Ishikawa (cell line): ENCODE measurements around the gene CACNA1C.

Experiments used
- CEBPB ChIP-seq: IDR thresholded peaks from 2 replicates; pipeline ENCODE4 v1.6.1; 2012
- CREB1 ChIP-seq: IDR thresholded peaks from 2 replicates; pipeline ENCODE4 v1.6.1; 2012; ENCODE audit warnings: low read depth
- EGR1 ChIP-seq: IDR thresholded peaks from 2 replicates; pipeline ENCODE4 v1.6.1; 2012
- EP300 ChIP-seq: IDR thresholded peaks from 2 replicates; pipeline ENCODE4 v1.6.1; 2012; ENCODE audit warnings: borderline replicate concordance
- FOXM1 ChIP-seq: IDR thresholded peaks from 2 replicates; pipeline ENCODE4 v1.6.1; 2012; ENCODE audit warnings: low read depth, borderline replicate concordance
- MAX ChIP-seq: IDR thresholded peaks from 2 replicates; pipeline ENCODE4 v1.6.1; 2012
- NFIC ChIP-seq: IDR thresholded peaks from 2 replicates; pipeline ENCODE4 v1.6.1; 2012
- RAD21 ChIP-seq: IDR thresholded peaks from 2 replicates; pipeline ENCODE4 v1.6.1; 2012; ENCODE audit warnings: low read depth
- REST ChIP-seq: IDR thresholded peaks from 2 replicates; pipeline ENCODE4 v1.6.1; 2012; ENCODE audit warnings: low read depth, mild to moderate bottlenecking
- TAF1 ChIP-seq: IDR thresholded peaks from 2 replicates; pipeline ENCODE4 v1.6.1; 2012; ENCODE audit warnings: low read depth, mild to moderate bottlenecking
- TCF12 ChIP-seq: IDR thresholded peaks from 2 replicates; pipeline ENCODE4 v1.6.1; 2012; ENCODE audit warnings: low read depth
- TEAD4 ChIP-seq: IDR thresholded peaks from 2 replicates; pipeline ENCODE4 v1.6.1; 2012
- USF1 ChIP-seq: IDR thresholded peaks from 2 replicates; pipeline ENCODE4 v1.6.1; 2012
- YY1 ChIP-seq: IDR thresholded peaks from 2 replicates; pipeline ENCODE4 v1.6.1; 2012; ENCODE audit warnings: low read depth
- ZBTB7A ChIP-seq: IDR thresholded peaks from 2 replicates; pipeline ENCODE4 v1.6.1; 2012; ENCODE audit warnings: low read depth

The CACNA1C gene

DNA sequence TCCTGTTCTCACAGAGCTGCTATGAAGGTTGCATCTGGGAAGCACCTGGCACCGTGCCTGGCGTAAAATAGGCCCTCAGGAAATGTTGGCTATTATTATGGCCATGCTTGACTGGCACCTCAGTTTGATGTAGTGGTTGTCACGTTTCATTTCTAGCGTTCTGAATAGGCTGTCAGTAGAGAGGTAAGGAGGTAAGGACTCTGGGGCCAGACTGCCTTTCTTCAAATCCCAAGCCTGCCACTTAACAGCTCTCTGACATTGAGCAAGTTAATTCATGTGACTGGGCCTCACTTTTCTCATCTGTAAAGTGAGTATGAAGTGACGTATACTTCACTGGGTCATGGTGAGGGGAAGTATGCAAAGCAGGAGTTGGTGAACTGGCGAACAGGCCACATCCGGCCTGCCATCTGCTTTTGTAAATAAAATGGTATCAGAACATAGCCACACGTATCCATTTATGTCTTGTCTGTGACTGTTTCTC is 196.2 kb downstream of the CACNA1C start:
- TF ChIP-seq TEAD4 (no peak), RAD21 (no peak), FOXM1 (no peak), CEBPB (no peak), EGR1 (no peak), MAX (no peak), NFIC (no peak), YY1 (no peak), TAF1 (no peak), ZBTB7A (no peak), REST (no peak), CREB1 (no peak), USF1 (no peak), TCF12 (no peak), EP300 (no peak)

- TF ChIP-seq CEBPB (no peak), ZBTB7A (no peak), MAX (no peak), FOXM1 (no peak), REST (no peak), NFIC (no peak), YY1 (no peak), TAF1 (no peak), USF1 (no peak), EP300 (no peak), CREB1 (no peak), TEAD4 (no peak), TCF12 (no peak), RAD21 (no peak), EGR1 (no peak)
Measured at GRCh38 chr12:2250797-2251196, 198.0 kb downstream of the CACNA1C start.

GRCh38 chr12:2251526-2252209 is 198.9 kb downstream of the CACNA1C start:
- TF ChIP-seq MAX (no peak), YY1 (no peak), RAD21 (no peak), REST (no peak), USF1 (no peak), NFIC (no peak), TEAD4 (no peak), EP300 (no peak), ZBTB7A (no peak), TCF12 (no peak)

- TF ChIP-seq TAF1, result no peak
Measured at GRCh38 chr12:2255311-2255710, 202.5 kb downstream of the CACNA1C start.
